T47D (cell line): ENCODE measurements around the gene LLGL2.
A peak's percentile ranks its signal among the peaks of the same experiment; 100 is the strongest.

Experiments used
- DNase-seq, 2 experiments: peaks; one replicate each; pipeline versions ENCODE4 v3.0.0 to v3.0.0-alpha.2; 2011 to 2012; ENCODE audit warnings: low read depth in 1 of 2, low spot score in 1 of 2
- JUND ChIP-seq: IDR thresholded peaks from 2 replicates; pipeline ENCODE4 v1.6.1; 2012; ENCODE audit warnings: low read depth
- in situ Hi-C: cut with HindIII; loops from 2 replicates; pipeline ENCODE4 v1.10.0; 2016; ENCODE audit warnings: low sequenced_read_pairs, low pct_unique_long_range_greater_than_20kb

The LLGL2 gene

DNA sequence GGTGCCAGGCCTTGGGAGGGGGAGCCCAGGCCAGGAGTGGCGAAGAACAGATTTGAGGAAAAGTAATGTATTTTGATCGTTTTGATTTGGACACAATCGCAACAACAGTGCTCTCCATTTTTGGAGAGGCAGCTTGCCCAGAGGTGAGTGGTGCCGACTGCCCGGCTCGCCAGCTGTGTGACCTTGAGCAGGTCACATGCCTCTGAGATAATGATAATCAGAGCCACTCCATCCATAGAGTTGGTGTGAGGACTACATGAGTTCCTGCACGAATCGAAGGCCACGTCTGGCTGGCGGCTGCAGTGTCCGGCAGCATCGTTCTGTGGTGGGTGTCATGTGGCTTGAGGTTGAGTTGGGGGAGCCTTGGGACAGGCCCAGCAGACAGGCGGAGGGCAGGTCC, 20.7 kb downstream of the LLGL2 start:
- in situ Hi-C loops, result no loop called here
- TF ChIP-seq JUND, result no peak
- no peak for DNase-seq

GRCh38 chr17:75547091-75547490, 21.6 kb downstream of the LLGL2 start:
- DNase-seq, result no peak
- TF ChIP-seq JUND, result no peak
- in situ Hi-C loops, result no loop called here

DNA sequence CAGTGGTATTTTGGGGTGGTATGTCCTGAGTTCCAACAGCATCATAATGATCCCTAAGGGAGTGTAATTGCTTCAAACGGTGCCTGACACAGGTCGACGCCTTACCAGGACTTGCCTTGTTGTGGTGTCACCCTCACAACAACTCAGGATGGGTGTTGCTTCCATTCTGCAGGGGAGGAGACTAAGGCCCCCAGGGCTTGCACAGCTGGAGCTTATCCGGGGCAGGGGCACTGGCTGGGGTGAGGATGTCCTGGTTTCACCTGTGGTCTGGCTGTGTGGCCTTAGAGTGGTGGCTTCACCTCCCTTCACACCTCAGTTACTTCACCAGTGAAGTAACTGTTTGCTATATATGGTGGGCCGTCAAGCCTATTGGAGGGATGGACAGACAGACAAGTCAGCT, 23.3 kb downstream of the LLGL2 start:
- in situ Hi-C loops, result no loop called here
- no peak for TF ChIP-seq JUND
- no peak for DNase-seq

DNA sequence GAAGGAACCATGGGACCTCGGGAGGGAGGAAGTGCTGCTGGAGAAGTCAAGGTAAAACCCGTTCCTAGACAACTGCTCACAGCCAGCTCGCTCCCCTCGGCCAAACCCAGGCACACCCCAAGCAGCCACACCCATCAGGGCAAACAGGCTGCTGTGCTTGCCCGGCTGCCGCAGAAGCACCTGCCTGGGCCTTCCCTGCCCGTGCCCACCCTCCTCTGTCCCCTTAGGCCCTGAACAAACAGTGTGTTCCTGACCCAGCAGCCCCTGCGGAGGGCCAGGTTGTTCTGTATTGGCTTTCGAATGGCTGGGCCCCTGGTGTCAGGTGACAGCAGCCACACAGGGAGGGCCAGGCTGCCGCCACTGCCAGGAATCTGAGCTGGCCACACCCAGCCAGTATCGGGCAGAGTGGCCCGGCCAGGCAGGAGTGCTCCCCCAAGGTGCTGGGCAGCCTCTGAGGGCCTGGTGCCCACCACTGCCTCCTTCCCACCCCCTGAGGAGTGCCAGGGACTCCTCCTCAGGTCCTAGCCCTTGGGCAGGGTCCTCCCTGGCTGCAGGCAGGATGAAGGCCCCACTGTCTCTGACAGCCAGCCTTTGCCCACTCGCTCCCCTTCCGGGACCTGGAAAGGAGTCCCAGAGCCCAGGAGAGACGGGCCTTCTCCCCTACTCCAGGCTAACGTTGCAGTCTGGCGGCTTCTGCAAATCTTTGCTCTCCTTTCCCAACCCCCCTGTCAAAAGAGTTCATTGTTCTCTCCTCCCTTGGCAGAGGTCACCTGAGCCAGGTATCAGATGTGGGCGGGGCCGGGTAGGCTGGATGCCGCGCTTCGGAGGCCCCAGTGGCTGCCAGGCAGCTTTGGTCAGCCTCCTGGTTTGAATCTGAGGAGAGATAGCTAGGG, 24.0 kb downstream of the LLGL2 start:
- peak; percentile 64 to 95 for DNase-seq
- TF ChIP-seq JUND, result no peak
- in situ Hi-C loops, result no loop called here

GRCh38 chr17:75550139-75550465, 24.6 kb downstream of the LLGL2 start:
- no peak for DNase-seq
- in situ Hi-C loops, result no loop called here
- no peak for TF ChIP-seq JUND

DNA sequence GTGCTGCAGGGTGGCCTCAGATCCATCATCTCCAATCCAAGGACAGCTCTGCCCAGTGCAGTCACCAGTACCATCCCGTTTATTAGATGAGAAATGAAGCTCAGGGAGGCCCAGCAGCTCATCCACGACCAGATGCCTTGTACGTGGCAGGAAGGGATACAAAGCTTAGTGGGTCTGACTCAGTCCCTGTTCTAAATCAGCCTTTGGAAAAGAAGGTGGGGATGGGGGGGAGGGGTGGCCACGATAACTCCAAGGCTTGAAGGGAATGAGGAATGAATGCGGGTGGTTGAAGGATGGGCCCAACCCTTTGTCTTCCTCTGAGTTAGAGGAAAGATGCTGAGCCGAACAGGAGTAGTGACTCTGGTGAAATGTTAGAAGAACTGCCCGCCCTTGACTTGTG, 25.8 kb downstream of the LLGL2 start:
- no peak for TF ChIP-seq JUND
- no peak for DNase-seq
- in situ Hi-C loops, result no loop called here

DNA sequence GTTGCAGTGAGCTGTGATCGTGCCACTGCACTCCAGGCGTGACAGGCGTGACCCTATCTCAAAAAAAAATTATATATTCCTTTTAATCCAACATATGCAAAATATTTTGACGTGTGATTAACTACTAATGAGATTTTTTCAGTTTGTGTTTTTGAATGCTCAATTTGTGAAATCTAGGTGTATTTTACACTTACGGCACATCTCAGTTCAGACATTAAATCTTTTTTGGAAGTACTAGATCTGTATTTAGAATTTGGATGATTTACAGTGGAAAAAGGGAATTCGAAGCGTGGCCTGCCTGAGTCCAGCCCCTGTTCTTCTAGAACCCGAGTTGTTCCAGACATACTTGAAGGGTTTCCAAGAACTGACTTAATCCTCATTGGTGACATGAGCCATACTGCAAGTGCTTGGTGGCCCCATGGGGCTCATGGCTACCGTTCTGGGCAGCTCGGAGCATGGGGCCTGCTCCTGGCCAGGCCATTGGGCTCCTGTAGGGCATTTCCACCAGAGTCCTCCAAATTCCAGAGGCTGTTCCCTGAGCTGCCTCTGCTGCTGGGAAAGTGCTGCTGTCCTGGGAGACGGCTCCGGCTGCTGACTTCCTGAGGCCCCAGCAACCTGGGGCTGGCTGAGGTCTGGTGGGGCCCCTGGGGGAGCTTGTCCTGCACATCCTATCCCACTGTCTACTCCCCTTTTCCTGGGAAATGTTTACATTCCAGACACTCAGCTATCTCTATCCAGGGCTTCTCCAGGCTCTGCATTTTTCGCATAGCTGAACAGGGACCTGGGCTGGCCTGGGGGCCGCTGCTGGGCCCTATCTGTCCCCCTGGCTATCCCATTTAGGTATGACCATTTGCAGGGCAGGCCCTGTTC, 27.2 kb downstream of the LLGL2 start:
- no peak for TF ChIP-seq JUND
- DNase-seq, result no peak
- in situ Hi-C loops, result no loop called here

DNA sequence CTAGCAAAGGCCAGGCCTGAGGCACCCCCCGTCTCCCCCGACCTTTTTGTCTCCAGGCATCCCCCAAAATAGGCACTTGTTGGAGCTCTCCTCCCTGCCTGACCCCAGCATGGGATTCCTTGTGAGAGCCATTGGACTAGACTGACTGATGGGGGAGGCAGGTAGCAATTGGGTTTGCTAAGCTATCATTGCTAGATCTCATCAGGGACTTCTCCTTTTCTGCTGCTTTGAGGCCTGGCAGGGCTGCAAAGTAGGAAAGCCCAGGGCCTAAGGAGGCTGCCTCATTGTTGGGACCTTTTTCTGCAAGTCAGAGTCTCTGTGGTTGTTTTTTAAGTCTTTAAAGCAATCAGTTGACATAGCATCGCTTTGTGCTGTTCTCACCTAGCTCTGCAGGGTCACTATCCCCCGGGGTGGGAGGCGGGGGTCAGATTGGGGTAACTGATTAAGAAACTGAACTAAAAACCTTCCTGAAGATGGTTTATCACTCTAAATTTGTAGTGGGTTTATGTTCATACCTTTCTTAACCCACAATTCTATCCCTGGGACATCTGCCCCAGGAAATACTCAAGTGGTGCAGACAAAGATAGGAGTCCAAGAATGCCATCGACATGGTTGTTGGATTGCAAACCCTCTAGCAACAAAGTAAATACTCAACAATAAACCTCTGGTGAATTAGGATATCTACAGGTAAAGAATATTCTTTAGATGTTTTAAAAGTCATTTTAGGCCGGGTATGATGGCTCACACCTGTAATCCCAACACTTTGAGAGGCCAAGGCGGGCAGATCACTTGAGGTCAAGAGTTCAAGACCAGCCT, 28.0 kb downstream of the LLGL2 start:
- no peak for TF ChIP-seq JUND
- in situ Hi-C loops, result no loop called here
- DNase-seq, result no peak

- TF ChIP-seq JUND, result no peak
- DNase-seq, result no peak
- in situ Hi-C loops, result no loop called here
These were observed 30.2 kb downstream of the LLGL2 start for GRCh38 chr17:75555679-75556153.

DNA sequence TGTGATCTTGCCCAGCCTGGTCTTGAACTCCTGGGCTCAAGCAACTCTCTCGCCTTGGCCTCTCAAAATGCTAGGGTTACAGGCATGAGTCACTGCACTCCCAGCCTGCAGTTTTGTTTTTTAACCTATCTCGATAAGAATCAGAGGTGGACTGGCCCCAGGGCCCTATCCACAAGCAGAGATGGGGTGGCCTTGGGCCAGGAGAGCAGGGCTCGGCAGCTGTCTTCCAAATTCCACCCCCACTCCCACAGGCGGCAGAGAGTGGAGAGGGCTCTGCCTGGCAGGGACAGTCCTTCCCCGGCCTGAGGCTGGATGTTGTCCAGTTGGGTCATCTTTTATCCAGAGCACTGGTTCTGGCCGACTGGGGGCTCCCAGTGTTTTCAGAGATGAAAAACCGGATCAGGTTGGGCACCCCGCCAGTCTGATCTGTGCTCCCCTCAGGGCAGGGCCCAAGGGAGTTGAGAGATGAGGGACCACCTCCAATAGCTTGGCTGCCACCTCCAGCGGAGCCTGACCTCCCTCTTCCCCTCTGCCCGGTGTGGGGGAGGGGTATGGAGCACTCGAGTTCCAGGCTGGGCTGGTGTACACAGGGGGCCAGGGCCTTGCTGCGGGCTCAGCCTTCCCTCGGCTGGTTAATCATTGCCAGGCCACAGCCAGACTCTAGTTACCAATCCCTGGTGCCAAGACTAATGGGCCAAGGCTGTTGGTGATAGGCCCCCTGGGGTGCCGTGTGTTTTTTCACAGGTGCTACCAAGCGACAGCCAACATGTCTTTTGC, 31.8 kb downstream of the LLGL2 start:
- TF ChIP-seq JUND, result no peak; the same call in 1 of the 2 replicates
- in situ Hi-C loops, result no loop called here
- peak; percentile 81 for DNase-seq

- in situ Hi-C loops, result no loop called here
- no peak for TF ChIP-seq JUND
- no peak for DNase-seq
These were observed 32.6 kb downstream of the LLGL2 start for GRCh38 chr17:75557852-75558665.
